Measurements from ENCODE around the gene IRS2.
"Not testable (repeated sequence)": the region's sequence is repeated elsewhere in the genome, so short reads cannot be mapped to it uniquely, and the experiment has no call there.

The IRS2 gene

DNA sequence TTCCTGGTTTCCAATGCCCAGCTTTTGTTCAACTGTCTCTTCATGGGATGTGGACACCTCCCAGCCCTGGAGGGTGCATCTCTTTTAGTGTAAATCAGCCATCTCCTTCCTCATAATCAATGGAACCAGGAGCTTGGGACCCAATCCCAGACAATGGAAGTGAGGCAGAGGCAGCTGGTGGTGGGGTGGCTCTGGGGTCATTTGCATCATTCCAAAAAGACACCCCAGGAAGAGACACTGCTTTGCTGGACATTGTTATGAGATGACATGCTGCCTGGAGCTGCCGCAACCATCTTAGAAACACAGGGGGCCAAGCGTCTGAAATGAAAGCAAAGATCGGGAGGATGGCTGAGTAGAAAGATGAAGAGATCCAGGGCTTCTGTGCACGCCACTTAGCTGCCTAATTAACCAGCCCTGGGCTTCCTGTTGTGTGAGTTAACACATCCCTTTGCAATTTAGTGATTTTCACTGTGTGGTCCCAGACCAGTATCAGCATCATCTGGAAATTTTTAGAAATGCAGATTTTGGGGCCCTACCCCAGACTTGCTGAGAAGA, 36.1 kb downstream of the IRS2 start:
- DNase-seq: no peak

DNA sequence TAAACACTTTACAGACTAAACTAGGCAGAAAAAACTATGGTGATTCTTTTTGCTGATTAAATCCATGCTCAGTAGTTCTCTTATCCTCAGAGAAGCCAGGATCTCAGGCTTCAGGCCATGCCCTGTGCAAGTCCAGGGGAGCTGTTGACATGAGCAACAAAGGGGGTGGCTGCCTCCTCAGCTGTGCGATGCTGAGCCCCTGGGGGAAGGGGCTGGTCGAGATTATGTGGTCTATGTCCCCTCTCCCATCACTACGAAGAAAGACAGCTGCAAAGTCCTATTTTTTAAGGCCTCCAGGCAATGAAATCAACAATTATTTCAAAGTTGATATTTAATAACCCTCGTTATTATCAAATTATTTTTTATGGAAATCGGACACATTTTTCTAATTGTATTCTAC, 37.0 kb downstream of the IRS2 start:
- no peak for DNase-seq

DNA sequence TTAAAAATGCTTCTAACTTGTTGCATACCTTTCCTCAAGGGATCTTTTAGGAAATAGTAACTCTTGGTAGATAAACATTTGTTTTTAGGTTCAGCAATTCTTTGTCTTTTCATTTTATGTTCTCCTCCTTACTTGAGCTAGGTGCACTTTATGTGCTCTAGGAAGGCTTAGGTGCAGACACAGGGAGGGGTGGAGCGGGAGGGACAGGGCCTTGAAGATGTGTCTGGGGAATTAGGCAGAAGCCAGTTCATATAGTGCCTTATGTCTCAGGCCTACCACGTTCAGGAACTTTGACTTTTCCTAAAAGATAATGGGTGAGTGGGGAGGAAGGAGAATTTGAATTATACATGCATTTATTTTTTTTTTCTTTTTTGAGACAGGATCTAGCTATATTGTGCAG, 37.7 kb downstream of the IRS2 start:
- DNase-seq: no peak

DNA sequence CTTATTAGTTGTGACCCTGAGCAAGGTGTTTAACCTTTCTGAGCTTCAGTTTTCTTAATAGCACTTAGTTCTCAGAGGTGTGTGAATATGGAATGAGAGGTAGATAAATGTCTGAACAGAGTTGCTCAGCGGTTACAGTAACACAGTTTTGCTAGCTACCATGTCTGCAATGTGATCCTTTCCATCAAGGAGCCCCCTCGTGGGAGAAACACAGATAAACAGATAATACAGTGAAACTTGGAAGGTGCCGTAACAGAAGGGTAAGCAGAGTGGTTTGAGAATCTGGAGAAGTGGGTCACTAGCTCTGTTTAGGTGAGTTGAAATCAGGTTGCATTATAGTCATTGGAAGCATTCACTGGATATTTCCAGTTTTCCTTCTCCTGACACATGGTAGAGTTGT, 38.9 kb downstream of the IRS2 start:
- no peak for DNase-seq

DNA sequence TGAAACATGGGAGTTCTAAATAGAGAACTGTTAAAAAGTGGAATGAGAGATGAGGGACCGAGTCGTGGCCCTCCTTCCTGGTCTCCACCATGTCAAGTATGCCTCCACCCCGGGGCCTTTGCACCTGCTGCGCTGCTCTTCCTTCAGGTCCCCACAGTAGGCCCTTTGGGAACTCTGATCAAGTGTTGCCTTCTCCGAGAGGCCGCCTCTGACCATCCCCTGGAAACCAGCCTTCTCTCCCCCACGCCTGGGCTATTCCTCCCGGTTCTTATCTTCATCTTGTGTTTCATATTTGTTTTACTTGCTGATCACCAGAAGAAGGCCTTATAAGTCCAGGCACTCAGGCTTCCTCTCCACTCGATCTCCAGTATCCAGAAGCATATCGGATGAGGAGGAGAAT, 40.0 kb downstream of the IRS2 start:
- no peak for DNase-seq

DNA sequence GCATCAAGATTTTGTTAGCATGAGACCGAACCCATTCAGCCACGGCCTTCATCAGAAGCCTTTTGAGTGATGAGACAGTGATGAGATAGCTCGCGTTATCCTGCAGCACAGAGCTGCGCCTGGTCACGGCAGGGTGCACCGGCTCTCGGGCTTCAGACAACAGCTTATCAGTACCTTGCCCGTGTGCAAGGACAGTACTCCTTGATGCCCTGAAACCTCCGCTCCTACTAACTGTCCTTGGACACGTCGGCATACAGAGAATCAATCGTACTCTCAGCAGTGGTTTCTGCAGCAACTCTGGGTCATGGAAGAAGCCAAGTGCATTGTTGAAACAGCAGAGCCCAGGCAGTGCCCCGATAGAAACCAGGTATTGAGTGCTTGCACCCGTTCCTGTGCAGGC, 40.7 kb downstream of the IRS2 start:
- DNase-seq: no peak

DNA sequence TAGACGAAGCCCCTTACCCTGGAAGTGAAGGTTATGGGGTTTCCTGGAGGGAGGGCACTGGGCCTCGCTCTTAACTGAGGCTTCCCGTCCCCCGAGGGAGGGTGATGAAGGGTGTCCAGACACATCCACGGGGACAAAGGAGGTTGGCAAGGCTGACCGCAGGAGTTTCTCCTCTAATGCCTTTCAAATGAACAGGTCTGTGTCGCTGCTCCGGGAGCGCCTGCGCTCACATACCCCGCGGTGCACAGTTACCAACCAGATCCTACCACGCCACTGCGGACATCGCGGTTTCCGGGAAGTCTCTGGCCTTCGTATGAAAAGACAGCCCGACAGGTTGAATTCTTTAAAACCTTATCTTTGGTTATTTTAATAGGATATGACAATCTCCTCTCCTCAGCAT, 41.3 kb downstream of the IRS2 start:
- no peak for DNase-seq

DNA sequence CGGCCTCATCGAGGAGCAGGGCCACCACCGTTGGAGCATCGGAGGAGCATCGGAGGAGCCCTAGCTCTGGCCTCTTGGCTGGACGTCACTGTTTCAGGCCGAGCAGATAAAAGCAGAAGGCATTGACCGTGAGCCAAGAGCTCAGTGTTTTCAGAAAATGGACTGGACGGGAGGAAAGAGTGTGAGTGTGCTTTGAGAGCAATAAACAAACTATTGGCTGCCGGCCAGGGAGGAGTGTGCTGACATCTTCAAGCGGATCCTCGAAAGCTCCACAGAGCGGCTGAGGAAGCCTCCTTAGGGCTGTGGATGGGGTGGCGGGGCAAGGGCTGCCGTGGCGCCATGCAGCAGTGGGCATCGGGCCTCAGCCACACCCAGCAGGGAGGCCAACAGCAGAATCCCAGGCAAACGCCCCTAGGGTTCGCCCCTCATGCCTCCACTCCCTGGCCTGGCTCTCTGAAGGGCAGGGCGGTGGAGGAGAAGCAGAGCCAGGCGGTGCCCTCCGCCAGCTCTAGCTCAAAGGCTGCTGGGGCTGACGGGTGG, 41.8 kb downstream of the IRS2 start:
- DNase-seq: peak; percentile 63

DNA sequence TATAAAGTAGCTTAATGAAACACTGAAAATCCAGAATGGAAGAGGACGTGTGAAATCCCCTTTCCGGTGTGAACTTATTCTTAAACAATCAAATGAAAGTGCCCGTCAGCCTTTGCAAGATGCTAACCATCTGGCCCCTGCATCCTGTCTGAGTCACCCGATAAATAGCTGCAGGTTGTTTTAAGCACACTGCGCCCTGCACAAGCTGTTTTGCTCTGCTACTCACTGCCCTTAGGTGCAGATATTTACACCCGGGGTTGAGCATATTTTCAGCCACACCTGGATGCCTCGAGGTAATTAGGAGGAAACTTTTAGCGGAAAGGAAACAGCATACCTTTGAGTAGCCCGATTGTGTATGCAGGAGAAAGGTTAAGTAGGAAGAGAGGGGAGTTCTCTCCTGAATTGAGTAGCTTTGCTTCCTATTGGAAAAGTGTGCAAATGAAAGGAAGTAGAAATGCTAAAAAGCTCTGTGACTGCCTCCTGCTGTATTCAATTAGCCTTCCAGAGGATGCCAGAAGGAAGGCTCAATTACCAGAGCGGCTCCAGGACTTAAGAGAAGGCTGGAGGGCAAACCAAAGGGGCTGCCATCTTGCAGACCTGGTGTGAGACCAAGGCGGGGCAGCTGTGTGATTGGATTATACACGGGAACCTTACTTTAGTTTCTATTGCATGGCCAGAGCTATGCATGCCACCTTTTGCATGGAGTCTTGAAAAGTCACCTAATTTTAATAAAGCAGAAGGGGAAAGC, 42.5 kb downstream of the IRS2 start:
- DNase-seq: no peak

DNA sequence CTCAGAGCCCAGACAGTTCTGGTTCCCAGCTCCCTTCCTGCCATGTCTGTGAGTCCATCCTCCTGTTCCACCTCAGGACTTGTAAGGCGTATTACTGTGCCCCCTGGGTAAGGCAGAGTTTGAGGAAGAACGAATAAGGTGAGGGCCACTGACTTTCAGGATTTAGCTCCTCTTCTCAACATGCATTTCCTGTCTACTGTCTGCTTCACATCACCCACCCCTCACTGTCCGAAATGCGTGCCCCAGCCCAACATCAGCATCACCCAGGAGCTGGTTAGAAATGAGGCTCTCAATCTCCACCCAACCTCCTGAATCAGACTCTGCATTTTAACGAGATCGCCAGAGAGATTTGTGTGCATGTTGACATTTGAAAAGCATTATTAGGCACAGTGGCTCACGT, 44.4 kb downstream of the IRS2 start:
- no peak for DNase-seq

DNA sequence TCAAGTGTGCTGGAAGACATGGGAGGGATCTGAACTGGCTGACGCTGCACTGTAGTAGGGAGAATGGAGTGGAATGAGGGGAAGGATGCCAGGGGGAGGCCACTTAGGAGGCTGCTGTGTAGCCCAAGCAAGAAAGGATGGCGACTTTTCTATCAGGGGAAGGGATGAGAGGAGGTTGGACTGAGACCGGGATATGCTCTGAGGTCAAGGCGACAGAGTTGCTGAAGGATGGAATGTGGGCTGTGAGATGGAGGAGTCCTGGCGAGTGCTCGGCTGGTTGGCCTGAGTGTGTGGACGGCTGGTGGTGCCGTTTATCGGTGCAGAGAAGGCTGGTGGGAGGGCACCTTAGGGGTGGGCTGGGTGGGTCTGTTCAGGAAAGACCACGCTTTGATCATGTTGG, 45.7 kb downstream of the IRS2 start:
- DNase-seq: no peak

DNA sequence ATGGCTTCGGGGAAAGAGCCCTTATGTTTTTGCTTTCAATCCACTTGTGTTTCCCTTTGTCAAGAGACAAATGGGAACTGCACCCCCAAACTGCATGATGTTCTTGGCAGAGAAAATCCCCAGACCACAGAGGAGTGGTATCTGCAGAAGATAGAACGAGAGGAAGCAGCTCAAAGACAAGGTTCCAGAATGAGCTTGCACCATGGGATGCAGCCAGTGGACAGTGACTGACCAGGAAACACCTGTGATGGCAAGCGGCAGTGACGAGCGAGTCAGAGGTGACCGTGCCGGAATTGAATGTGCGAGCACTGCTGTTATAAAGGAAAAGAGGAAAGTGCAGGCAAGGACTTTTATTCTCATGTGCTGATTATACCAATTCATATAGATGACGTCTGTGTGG, 46.3 kb downstream of the IRS2 start:
- DNase-seq: no peak

DNA sequence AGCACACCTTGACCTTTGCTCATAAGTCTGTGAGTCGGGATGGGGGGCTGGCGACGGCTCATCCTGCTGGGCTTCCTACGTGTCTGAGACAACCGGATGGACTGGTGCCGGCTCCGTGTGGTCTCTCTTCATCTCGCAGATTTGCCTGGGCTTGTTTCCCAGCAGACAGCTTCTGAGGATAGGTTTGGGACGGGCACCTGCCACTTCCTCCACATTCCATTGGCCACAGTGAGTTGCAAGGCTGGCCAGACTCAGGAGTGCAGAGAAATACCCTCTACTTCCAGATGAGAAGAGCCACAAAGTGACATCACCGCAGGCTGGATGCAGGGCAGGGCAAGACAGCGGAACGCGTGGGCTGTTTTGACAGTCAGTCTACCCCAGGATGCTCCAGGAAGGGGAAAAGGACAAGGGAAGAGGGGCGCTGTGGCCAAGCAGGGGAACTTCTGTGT, 48.1 kb downstream of the IRS2 start:
- no peak for DNase-seq

DNA sequence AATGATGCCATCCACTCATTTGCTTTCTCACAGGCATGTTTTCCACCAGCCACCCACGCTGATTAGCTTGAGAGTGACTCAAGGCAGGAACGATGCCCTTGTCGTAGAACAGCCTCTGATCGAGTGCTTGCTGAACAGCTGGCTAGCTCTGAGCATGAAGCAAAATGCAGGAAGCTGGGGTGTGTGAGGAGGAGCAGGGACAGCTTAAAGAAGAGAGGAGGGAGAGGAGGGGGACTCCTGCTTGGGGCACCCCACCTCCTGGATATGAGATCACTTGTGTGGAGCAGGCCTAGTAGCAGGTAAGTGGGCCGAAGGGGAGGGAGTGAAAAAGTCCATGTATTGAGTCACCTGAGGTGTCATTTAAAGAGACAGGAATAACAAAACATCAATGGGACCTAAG, 48.8 kb downstream of the IRS2 start:
- no peak for DNase-seq

DNA sequence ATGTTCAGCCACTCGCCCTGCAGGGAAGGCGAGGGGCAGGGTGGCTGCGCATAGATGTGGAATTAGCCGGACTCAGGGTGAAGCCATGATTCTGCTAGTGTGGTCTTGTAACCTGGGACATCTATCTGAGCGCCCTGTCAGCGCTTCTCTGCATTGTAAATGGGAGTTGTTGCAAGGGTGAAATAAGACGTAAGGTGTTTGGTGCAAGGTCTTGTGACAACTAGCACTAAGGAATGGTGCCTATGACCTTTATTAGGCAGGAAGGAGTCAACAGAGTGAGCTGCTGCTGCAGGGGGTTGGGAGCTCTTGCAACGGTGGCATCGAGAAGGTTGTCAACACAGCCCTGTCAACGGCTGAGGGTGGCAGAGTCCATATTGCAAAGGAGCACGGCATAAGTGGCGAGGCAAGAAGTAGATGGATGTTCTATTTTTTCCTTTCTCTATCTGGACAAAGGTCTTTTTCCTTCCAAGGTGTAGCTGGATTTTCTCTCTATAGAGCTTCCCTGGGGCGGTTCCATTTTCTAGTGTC, 49.3 kb downstream of the IRS2 start:
- DNase-seq: no peak

DNA sequence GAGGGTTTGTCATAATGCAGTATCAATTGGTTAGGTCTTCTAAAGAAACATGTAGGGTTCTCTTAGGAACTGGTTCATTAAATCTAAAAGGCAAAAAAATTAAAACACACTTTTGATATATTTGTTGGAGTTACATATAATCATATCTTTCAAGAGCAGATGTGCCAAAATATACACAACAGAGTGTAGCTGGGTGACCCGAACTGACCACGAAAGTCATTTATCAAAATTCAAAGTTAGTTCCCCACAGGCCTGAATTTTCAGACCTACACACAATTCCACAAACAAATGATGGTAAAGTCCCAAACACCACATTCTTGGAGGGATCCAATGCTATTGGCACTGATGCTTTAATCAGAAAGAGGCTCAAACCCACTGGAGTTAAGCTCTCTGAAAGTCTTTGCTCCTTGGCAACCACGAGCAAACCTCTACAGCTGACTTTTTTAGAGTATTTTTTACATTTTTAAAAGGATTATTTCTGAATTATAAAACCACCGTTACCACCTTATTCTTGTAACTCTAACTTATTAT, 50.9 kb downstream of the IRS2 start:
- no peak for DNase-seq

DNA sequence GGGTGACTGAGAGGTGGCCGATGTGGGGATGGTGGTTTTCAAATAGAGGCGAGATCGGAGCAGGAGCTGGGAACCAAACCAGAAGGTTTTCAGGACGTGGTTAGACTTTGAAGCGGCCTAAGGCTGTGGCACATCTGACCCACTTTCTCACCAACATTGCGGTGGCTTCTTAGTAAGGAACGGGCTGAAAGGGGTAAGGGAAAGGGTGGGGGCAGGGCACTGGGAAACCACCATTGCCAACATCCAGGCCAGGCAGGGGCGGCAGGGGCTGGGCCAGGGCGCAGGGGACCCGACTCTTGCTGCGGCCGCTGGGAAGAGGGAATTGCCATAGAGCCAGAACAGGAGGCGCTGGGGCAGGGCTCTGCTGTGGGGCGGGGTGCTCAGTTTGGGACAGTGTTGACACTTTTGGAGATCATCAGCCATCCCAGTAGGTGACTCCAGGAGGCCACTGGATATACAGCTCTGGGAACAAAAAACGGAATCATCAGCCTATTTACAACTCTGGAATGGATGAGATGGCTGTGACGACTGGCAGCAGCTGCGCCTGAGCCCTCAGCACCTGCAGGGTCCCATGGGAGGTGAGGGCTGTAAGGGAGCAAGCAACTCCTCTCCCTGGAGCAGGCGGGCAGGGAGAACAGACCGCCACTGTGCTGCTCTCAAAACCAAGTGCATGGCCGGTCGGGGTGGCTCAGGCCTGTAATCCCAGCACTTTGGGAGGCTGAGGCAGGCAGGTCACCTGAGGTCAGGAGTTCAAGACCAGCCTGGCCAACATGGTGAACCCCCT, 52.2 kb downstream of the IRS2 start:
- peak; percentile 47 for DNase-seq

DNA sequence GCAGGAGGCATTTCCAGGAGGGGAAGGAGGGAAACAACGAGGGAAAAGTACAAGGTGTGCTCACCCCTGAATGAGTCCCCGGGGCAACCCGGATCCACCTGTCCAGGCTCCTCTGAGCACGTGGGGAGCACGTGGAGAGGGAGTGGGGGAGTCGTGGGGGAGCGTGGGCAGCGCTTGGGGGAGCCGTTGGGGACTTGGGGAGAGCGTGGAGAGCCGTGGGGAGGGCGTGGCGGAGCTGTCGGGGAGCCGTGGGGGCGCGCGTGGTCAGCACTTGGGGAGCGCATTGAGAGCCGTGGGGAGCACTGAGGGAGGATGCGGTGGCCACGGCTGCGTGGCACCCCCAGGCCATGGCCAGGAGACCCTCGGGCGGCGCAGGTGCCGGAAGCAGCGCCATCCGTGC, 52.8 kb downstream of the IRS2 start:
- DNase-seq: no peak

DNA sequence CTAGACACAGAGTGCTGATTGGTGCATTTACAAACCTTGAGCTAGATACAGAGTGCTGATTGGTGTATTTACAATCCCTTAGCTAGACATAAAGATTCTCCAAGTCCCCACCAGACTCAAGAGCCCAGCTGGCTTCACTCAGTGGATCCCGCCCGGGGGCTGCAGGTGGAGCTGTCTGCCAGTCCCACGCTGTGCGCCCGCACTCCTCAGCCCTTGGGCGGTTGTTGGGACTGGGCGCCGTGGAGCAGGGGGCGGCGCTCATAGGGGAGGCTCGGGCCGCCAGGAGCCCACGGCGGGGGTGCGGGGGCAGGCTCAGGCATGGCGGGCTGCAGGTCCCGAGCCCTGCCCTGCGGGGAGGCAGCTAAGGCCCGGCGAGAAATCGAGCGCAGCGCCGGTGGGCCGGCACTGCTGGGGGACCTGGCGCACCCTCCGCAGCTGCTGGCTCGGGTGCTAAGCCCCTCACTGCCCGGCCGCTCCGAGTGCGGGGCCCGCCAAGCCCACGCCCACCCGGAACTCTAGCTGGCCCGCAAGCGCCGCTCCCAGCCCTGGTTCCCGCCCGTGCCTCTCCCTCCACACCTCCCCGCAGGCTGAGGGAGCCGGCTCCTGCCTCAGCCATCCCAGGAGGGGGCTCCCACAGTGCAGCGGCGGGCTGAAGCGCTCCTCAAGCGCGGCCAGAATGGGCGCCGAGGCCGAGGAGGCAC, 53.8 kb downstream of the IRS2 start:
- DNase-seq: not testable (repeated sequence)

DNA sequence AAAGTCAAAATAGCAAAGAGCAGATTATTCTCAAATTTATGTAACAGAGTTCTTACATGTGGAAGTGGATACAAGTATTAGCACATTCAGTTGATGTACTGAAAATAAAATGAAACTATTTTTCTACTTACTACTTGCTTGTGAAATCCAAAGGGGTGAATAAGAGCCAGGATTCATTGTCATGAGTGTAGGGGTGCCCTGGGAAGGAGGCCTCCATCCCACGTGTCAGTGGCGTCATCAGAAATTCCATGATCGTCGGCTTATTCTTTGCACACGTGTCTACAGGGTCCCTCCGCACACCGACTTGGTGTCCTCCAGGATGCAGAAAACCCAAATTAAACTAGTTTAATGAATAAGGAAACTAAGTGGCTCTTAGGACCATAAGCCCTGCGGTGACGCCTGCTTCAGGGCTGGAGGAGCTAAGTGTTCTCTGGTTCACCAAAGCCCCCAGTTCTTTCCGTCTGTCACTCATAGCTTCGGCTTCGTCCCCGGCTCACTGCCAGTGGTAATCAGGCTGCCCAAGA, 55.5 kb downstream of the IRS2 start:
- no peak for DNase-seq

DNA sequence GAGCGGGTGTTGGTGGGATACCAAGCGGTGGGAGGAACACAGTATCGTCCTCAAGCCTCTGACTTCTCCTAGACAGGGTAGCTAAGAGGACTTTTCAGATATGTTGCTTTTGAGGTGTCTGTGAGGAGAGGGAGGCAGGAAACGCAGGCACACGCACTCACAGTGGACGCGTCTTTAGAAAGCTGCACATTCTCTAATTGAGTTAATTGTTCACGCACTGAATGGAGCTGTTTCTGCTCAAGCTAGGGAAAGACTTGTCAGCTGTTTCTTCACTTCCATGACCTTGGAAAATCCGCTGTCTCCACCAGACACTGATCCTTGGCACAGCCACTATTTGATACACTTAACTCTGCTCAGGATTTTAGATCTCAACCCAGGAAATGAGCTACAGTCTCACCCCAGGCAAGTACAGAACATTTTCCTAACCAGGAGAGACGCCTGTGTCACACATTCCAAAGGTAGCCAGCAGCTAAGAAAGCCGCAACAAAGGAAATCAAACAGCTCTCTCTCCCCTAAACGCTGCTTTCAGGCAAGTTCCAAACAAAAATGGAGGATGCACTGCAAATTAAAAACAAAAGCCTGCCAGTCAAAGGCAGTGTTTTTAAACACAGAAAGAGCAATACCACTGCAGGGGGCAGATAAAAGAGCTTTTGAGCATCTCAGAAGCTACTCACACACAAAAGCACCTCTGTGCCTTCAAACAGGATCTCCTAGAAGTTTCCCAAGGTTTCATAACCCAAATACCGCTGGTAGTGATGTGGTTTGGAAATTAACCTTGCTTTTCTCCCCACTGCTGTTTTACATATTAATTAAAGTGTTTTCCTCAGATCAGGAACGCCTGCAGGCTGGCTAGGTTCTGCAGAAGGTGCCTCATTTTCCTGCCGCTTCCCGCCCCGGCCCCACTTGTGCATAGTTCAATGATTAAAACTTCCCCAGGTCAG, 57.3 kb downstream of the IRS2 start:
- DNase-seq: no peak
